Esophagus muscularis mucosa (tissue), 3 donors: Measurements from ENCODE around the gene CCL2.

Source experiments
- CTCF ChIP-seq, 3 experiments: fragments of 200-600 bp in 2 of 3; fragments of 450-650 bp in 1 of 3; sonication (generic) in 2 of 3; IDR thresholded peaks; one replicate each; pipeline ENCODE4 v1.5.1; 2017 to 2019; ENCODE audit warnings: antibody characterized with exemption in 3 of 3, mild to moderate bottlenecking in 2 of 3, moderate library complexity in 1 of 3
- POLR2AphosphoS5 ChIP-seq, 2 donors: sonication (generic); formaldehyde crosslinking; IDR thresholded peaks; one replicate each; pipeline ENCODE4 v1.6.1; 2017; ENCODE audit warnings: antibody characterized with exemption in 2 of 2

GRCh38 chr17:34220045-34220751 is 34.9 kb upstream of the CCL2 start:
- TF ChIP-seq CTCF (IDR thresholded peaks at IDR 0.05) = no peak
- TF ChIP-seq POLR2AphosphoS5 (IDR thresholded peaks at IDR 0.05) = no peak
